ENCODE measurements around the gene ZRANB3.

Gene ZRANB3

DNA sequence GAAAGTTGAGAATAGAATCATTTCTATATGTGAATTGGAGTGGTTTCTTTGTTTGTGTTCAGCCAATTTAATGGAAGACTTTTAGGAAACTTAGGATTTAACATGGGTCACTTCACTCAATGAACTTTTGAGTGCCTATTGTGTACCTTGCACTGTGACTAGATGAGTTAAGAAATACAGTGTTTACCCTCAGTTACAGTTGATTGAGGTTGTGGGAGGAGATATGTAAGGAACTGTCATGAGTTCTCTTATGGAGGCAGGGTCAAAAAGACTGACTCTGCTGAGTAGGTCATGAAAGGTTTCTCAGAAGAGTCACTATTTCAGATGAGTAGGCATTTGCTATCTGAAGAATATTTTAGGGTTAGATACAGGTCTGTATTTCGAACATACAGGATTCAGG, 380.3 kb downstream of the ZRANB3 start:
- Histone ChIP-seq H3K9me3 (ENCODE audit: control insufficient read depth, insufficient read depth, low read depth, low read length) (no peaks in the 10 kb centered on the region), H3K4me1 (ENCODE audit: control insufficient read depth, insufficient read depth, low read length) (no peaks in the 10 kb centered on the region), H3K36me3 (ENCODE audit: control insufficient read depth in 2 of 2, insufficient read depth in 1 of 2, low read length in 2 of 2) (peaks cover 26 to 51% of the 10 kb centered on the region in 2 experiments), H3K27ac (ENCODE audit: extremely low read depth, low read depth, low read length) (no peak overlapping the region), H3K4me3 (ENCODE audit: low read depth, low read length) (no peak overlapping the region)
- POLR2A ChIA-PET, result no interaction called here
- TF ChIP-seq TRIM28 (IDR thresholded peaks at IDR 0.05; ENCODE audit: borderline replicate concordance, low read length) (no peak), HOXC10 (CRISPR knock-in tag; IDR thresholded peaks at IDR 0.05) (no peak), SALL2 (tag by site-specific recombination; IDR thresholded peaks at IDR 0.05; ENCODE audit: borderline replicate concordance) (no peak), ZNF311 (tag by site-specific recombination; IDR thresholded peaks at IDR 0.05; ENCODE audit: borderline replicate concordance) (no peak), ZFP69B (tag by site-specific recombination; IDR thresholded peaks at IDR 0.05) (no peak), TCF7L2 (IDR thresholded peaks at IDR 0.05; ENCODE audit: borderline replicate concordance, low read depth, low read length) (no peak), ZNF621 (tag by site-specific recombination; IDR thresholded peaks at IDR 0.05) (no peak), ZNF391 (tag by site-specific recombination; IDR thresholded peaks at IDR 0.05; ENCODE audit: borderline replicate concordance, low read depth) (no peak), ZFP3 (tag by site-specific recombination; IDR thresholded peaks at IDR 0.05; ENCODE audit: low read depth) (no peak), ZFHX2 (tag by site-specific recombination; conservative IDR thresholded peaks at IDR 0.05) (no peak), ZNF530 (tag by site-specific recombination; IDR thresholded peaks at IDR 0.05; ENCODE audit: low read depth) (no peak), ZNF114 (tag by site-specific recombination; IDR thresholded peaks at IDR 0.05) (no peak), ZNF596 (tag by site-specific recombination; IDR thresholded peaks at IDR 0.05) (no peak), ZNF146 (tag by site-specific recombination; IDR thresholded peaks at IDR 0.05) (no peak), ZNF138 (tag by site-specific recombination; IDR thresholded peaks at IDR 0.05; ENCODE audit: borderline replicate concordance) (no peak)
- TF ChIP-seq, protein P1, sequence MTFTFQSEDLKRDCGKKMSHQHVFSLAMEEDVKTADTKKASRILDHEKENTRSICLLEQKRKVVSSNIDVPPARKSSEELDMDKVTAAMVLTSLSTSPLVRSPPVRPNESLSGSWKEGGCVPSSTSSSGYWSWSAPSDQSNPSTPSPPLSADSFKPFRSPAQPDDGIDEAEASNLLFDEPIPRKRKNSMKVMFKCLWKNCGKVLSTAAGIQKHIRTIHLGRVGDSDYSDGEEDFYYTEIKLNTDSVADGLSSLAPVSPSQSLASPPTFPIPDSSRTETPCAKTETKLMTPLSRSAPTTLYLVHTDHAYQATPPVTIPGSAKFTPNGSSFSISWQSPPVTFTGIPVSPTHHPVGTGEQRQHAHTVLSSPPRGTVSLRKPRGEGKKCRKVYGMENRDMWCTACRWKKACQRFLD (tag by site-specific recombination; IDR thresholded peaks at IDR 0.05), result no peak
- TF ChIP-seq, protein P2, sequence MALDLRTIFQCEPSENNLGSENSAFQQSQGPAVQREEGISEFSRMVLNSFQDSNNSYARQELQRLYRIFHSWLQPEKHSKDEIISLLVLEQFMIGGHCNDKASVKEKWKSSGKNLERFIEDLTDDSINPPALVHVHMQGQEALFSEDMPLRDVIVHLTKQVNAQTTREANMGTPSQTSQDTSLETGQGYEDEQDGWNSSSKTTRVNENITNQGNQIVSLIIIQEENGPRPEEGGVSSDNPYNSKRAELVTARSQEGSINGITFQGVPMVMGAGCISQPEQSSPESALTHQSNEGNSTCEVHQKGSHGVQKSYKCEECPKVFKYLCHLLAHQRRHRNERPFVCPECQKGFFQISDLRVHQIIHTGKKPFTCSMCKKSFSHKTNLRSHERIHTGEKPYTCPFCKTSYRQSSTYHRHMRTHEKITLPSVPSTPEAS (tag by site-specific recombination; IDR thresholded peaks at IDR 0.05), result no peak
- TF ChIP-seq, protein P3, sequence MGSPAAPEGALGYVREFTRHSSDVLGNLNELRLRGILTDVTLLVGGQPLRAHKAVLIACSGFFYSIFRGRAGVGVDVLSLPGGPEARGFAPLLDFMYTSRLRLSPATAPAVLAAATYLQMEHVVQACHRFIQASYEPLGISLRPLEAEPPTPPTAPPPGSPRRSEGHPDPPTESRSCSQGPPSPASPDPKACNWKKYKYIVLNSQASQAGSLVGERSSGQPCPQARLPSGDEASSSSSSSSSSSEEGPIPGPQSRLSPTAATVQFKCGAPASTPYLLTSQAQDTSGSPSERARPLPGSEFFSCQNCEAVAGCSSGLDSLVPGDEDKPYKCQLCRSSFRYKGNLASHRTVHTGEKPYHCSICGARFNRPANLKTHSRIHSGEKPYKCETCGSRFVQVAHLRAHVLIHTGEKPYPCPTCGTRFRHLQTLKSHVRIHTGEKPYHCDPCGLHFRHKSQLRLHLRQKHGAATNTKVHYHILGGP (tag by site-specific recombination; IDR thresholded peaks at IDR 0.05), result no peak
- TF ChIP-seq, protein P4, sequence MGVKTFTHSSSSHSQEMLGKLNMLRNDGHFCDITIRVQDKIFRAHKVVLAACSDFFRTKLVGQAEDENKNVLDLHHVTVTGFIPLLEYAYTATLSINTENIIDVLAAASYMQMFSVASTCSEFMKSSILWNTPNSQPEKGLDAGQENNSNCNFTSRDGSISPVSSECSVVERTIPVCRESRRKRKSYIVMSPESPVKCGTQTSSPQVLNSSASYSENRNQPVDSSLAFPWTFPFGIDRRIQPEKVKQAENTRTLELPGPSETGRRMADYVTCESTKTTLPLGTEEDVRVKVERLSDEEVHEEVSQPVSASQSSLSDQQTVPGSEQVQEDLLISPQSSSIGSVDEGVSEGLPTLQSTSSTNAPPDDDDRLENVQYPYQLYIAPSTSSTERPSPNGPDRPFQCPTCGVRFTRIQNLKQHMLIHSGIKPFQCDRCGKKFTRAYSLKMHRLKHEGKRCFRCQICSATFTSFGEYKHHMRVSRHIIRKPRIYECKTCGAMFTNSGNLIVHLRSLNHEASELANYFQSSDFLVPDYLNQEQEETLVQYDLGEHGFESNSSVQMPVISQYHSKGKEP (tag by site-specific recombination; IDR thresholded peaks at IDR 0.05), result no peak
- TF ChIP-seq, protein P5, sequence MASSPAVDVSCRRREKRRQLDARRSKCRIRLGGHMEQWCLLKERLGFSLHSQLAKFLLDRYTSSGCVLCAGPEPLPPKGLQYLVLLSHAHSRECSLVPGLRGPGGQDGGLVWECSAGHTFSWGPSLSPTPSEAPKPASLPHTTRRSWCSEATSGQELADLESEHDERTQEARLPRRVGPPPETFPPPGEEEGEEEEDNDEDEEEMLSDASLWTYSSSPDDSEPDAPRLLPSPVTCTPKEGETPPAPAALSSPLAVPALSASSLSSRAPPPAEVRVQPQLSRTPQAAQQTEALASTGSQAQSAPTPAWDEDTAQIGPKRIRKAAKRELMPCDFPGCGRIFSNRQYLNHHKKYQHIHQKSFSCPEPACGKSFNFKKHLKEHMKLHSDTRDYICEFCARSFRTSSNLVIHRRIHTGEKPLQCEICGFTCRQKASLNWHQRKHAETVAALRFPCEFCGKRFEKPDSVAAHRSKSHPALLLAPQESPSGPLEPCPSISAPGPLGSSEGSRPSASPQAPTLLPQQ (tag by site-specific recombination; IDR thresholded peaks at IDR 0.05), result no peak
- CTCF ChIA-PET, result no interaction called here

DNA sequence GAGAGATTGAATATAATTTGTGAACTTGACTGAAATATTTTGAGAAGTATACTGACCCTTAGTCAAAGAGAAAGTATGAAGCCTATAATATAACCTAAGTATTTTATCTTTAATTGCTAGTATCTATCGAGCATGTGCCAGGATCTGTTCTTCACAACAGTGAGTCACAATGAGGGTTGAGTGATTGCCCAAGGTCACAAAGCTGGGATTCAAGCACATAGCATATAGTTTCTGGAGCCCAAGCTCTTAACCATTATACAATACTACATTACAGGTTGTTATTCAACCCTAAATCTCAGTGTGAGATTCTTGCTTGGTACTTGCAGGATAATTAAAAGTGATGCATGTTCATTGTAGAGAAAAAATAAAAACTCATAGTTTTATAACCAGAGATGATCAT, 381.8 kb downstream of the ZRANB3 start:
- Histone ChIP-seq H3K36me3 (ENCODE audit: control insufficient read depth in 2 of 2, insufficient read depth in 1 of 2, low read length in 2 of 2) (peaks cover 20 to 44% of the 10 kb centered on the region in 2 experiments), H3K9me3 (ENCODE audit: control insufficient read depth, insufficient read depth, low read depth, low read length) (no peaks in the 10 kb centered on the region), H3K4me3 (ENCODE audit: low read depth, low read length) (no peak overlapping the region), H3K4me1 (ENCODE audit: control insufficient read depth, insufficient read depth, low read length) (no peaks in the 10 kb centered on the region), H3K27ac (ENCODE audit: extremely low read depth, low read depth, low read length) (no peak overlapping the region)
- ChIA-PET POLR2A (no interaction called here), CTCF (no interaction called here)
- TF ChIP-seq ZSCAN30 (tag by site-specific recombination; IDR thresholded peaks at IDR 0.05), result no peak
- no peak for TF ChIP-seq KLF16 (tag by site-specific recombination; IDR thresholded peaks at IDR 0.05)
- TF ChIP-seq, protein P6, sequence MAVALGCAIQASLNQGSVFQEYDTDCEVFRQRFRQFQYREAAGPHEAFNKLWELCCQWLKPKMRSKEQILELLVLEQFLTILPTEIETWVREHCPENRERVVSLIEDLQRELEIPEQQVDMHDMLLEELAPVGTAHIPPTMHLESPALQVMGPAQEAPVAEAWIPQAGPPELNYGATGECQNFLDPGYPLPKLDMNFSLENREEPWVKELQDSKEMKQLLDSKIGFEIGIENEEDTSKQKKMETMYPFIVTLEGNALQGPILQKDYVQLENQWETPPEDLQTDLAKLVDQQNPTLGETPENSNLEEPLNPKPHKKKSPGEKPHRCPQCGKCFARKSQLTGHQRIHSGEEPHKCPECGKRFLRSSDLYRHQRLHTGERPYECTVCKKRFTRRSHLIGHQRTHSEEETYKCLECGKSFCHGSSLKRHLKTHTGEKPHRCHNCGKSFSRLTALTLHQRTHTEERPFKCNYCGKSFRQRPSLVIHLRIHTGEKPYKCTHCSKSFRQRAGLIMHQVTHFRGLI (tag by site-specific recombination; IDR thresholded peaks at IDR 0.05), result no peak
